NCI-H774 (cell line): ENCODE results near the gene GIMAP5.

ENCODE experiments used
- DNase-seq: peaks from one replicate; lab custom pipeline; 2025; lab: John Stamatoyannopoulos, UW

GIMAP5 gene

GRCh38 chr7:150737265-150738055, at the start of gene GIMAP5:
TSS of gene GIMAP5 (plus strand) at chr7:150737418. CDS start at chr7:150740885, 3,467 bp downstream.
- no peak for DNase-seq

- no peak for DNase-seq
Measured at GRCh38 chr7:150688630-150689029, 48.6 kb upstream of the GIMAP5 start.

- no peak for DNase-seq
Measured at GRCh38 chr7:150695654-150696053, 41.6 kb upstream of the GIMAP5 start.

DNA sequence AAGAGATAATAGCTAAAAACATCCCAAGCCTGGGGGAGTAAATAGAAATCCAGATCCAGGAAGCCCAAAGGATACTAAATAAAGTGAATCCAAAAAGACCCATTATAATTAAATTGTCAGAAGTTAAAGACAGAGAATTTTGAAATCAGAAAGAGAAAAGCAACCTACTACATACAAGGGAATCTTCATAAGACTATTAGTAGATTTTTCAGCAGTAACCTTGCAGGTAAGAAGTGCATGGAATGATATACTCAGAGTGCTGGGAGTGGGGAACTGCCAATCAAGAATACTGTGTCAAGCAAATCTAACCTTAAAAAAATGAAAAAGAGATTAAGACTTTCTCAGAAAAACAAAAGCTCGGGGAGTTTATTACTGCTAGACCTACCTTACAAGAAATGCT, 34.0 kb upstream of the GIMAP5 start:
- DNase-seq: no peak

DNA sequence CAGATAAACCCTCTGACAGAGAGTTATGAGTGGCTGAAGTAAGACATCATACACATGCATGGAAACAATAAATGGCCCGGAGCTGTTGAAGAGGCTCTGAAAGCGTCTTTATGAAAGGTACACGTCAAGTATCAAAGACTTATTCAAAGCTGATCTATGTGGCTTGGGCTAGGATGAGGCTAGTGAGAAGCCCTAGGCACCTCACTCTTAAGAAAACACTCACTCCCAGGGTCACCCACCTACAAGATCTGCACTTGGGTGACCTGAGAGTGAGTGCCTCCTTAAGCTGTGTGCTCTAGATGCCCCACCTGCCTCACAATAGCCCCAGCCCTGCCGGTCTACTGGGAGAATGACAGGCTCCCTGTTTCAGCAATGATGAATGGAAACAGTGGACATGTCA, 21.9 kb upstream of the GIMAP5 start:
- no peak for DNase-seq

DNA sequence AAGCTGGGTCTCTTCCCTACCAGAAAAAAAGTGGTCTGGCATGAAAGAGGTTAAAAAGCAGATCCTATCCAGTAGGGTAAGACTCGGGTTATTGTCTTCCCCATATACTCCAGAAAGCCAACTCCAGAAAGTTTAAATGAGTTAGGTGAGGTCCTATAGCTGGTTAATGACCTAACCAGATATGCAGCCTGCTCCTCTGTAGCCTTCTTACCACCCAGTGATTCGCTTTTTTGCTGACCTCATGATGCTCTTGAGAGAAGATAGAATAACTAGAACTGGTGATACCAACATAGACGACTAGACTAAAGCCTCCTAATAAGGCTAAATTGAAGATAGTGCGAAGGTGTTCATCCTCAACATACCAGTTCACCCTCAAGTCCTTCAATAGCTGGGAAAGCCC, 21.5 kb upstream of the GIMAP5 start:
- no peak for DNase-seq

GRCh38 chr7:150716368-150716767, 20.9 kb upstream of the GIMAP5 start, which contains the start of gene GIMAP1:
TSS of gene GIMAP1 (plus strand) at chr7:150716613. CDS start at chr7:150719048, 2,435 bp downstream.
- DNase-seq: no peak

DNA sequence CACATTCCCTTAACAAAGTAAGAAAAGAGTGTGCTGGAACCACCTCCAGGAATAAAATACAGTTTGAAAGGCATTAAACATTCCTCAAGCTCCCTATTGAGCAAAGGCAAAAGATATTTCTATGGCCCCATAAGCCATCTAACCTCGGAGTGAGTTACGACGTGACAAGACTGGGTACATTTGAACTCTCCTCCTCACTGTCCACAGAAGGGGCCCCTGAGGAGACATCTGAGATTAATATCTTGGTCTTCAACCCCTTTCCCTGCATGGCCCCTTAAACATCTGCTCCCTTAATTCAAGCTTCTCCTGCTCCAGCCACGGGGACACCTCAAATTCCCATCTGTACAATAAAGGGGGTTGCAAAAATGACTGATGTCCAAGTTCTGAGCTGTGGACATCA, 20.3 kb upstream of the GIMAP5 start:
- no peak for DNase-seq

DNA sequence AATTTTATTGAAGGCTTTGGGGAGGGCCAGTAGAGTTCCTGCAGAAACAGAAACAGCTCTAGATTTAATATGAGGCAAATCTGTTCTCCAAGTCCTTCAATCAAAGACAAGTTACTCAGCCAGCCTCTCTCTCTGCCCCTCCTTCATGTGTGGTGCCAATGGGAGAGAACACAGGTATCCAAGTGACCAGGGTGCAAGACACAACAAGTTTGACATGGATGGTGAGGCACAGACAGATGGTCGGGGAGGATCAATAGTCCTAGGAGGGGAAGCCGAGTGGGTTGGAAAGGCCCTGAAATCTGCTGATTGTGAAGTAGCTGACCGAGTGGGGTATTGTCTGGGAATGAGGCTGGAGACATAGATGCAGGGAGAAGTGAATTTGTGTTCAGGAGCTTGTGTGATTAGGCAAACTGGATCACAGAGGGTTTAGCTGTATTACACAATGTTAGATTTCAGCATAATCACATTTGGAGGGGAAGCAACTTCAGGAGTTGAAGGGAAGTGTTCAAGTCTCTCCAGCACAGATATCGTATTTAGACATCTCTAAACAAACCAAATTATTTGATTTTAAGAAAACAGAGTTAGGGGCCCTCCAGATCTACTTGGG, 19.3 kb upstream of the GIMAP5 start:
- no peak for DNase-seq

DNA sequence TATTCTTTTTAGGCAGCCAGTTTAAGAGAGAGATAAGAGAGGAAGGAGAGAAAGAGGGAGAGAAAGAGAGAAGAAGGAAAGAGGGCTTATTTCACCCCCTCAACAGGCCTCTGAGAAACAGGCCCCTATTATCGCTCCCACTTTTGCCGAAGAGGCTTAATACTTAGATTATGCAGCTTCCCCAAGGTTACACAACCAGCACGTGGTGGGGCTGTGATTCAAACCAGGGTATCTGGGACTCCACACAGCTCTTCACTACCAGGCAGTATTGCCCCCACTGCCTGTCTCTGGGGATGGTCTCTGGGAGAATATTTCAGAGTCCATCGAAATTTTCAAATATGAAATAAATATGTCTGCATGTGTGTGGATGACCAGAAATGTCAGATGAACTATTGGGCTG, 17.8 kb upstream of the GIMAP5 start:
- no peak for DNase-seq

DNA sequence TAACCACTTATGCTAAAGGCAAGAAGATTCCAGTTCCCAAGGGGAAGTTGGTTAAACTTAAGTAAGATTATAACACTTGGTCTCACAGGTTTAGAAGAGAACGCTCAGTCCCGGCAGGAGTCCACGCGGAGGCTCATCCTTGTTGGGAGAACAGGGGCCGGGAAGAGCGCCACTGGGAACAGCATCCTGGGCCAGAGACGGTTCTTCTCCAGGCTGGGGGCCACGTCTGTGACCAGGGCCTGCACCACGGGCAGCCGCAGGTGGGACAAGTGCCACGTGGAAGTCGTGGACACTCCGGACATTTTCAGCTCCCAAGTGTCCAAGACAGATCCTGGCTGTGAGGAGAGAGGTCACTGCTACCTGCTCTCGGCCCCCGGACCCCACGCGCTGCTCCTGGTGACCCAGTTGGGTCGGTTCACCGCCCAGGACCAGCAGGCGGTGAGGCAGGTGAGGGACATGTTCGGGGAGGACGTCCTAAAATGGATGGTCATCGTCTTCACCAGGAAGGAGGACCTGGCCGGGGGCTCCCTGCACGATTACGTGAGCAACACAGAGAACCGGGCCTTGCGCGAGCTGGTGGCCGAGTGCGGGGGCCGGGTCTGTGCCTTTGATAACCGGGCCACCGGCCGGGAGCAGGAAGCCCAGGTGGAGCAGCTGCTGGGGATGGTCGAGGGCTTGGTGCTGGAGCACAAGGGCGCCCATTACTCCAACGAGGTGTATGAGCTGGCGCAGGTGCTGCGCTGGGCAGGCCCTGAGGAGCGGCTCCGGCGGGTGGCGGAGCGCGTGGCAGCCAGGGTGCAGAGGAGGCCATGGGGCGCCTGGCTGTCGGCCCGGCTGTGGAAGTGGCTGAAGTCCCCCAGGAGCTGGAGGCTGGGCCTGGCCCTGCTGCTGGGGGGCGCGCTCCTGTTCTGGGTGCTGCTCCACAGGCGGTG, 17.0 kb upstream of the GIMAP5 start:
- no peak for DNase-seq

DNA sequence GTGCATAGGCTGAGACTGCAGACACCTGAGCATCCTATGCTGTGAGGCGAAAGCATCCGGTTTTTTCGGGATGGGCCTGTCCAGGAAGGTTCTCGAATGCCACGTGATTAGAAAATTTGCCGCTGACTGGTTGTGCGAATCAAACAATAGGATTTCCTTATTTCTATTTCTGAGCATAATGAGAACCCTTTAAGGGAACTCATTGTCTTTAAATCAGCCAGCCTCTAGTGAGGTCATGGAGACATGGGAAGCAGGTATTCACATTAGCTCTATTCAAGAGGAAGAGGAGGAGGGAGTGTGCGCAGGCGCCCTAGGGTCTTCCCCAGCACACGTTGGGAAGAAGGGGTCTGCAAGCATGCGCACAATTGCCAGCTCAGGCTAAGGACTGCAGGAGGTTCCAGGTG, 15.2 kb upstream of the GIMAP5 start:
- no peak for DNase-seq

GRCh38 chr7:150722431-150722931, 14.7 kb upstream of the GIMAP5 start:
- no peak for DNase-seq

DNA sequence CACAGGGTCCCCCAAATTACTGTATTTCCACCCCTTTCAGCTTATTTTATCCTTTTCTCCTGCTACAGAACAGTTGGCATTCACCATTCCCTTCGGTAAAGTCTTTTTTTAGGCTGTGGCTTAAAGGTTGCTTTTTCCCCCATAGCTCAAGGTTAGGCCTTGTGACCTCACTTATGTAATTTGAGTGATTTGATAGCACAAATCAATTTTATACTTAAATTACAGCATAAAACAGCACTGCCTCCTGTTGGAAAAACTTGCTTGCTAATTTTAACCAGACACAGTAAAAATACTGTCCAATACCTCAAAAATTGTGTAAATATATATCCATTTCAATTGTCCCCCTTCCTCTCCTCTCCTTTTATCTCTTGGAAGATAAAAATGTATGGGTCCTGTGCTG, 13.8 kb upstream of the GIMAP5 start:
- DNase-seq: no peak

- DNase-seq: no peak
Measured at GRCh38 chr7:150727381-150727780, 9.8 kb upstream of the GIMAP5 start.

DNA sequence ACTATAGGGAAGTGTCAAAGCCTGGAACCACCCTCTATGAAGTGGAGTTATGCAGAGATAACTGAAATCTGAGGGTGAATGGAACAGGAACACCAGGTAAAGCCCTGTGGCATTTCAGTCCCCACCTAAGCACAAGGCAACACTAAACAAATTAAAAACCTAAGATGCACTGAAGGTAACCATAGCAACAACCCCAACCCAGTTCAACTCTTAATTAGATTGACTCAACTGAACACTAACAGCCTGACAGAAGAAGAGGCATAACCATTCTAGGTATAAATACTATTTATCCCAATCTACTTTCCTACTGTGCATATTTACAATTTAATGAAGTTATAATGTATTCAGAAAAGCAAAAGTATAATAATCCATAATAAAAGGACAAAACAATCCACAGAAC, 9.2 kb upstream of the GIMAP5 start:
- DNase-seq: no peak

- no peak for DNase-seq
Measured at GRCh38 chr7:150728609-150729008, 8.6 kb upstream of the GIMAP5 start.

- no peak for DNase-seq
Measured at GRCh38 chr7:150731916-150732315, 5.3 kb upstream of the GIMAP5 start.

DNA sequence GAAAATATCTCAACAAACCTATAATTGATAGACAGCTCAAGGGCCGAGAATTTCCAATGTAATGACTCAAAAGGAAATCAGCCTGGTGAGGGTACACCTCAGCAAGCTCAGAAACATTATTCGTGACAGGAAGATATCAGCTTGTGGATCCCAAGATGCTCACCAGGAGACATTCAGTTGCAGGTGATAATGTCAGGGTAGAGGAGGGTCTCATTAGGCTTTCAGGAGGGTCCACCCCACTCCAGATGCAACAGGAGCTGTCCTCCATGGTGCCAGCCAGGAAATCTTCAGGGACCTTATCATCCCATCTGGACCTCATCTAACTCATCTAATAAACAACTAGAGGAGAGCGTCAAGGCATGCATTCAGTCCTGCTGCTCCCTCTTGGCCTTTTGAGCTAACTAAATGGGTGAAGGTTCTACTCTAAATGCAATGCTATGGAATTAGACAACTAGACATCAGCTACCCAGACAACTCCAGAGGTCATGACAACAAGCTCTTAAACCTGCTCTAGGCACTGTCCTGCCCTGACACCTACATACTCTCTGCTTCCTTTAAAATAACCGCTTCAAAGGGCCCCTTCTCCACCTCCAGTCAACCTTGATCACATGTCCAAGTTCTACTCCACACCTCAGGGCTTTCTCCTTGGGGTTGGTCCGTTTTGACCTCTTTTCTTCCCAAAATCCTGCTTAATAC, 4.3 kb upstream of the GIMAP5 start:
- DNase-seq: no peak

DNA sequence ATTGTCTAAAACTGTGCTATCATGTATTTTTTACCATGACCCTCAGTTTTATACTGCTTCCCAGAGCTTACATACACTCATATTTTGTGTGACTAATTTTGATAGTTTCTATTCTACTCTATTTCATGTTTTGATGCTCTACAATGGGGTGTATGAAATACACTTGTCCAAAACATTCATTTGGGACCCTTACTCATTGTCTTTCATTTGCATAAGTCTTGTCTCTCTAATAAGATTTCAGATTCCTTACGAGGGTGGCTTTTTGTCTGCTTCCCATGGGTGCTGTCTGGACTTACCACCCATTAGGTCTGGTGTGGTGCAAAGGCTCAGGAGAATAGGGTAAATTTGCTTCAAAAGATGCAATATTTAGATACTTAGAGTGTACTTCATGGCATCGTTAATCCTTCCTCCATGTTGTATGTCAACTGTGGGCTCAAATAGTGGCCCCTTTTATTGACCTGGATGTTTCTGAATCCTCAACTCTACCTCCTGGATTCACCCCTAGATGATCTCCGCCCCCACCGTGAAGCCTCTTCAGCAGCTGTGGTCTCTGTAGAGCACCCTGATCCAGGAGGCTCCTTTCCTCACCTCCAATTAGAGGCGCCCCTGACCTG, 3.6 kb upstream of the GIMAP5 start:
- no peak for DNase-seq

DNA sequence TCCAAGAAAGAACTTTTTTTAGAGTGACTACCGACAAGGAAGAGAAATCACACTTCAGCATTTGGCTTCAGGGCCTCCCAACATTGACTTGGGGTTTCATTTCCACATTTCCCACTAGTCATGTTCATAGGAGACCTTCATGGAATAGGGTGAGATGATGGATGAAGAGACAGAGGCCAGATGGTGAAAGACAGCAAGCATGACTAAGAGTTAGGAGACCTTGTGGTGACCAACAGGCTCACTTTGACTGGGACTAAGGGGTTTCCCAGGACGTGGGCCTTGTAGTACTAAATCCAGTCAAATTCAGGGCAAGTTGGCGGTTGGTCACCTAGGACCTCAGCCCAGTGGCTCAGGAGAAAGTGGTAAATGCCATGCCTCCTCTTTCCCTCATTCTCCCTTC, 3.0 kb upstream of the GIMAP5 start:
- no peak for DNase-seq
